ENCODE results near the gene LYRM2. TPM values are rescaled to one million over a fixed set of nuclear protein-coding genes. Genes with fewer than 3 reads are reported as not detected.

The LYRM2 gene
- total RNA-seq, 2 experiments from 2014 or later: 12.3 to 16.3 TPM

GRCh38 chr6:89682991-89683390 lies 44.4 kb upstream of the LYRM2 start:
- ChIA-PET POLR2A (interaction anchor here (0.7 kb wide), 1 partner anchor 710 kb away, joined by 3 read pairs; no protein-coding TSS in a partner anchor), CTCF (no interaction called here)
- no peaks in the 10 kb centered on the region for H3K9me3 Mint-ChIP-seq
- no peaks in the 10 kb centered on the region for H3K4me1 Mint-ChIP-seq (ENCODE audit: low read depth)
- Histone ChIP-seq H3K27ac (ENCODE audit: low read depth in 1 of 2, low read length in 2 of 2) (no peak overlapping the region), H3K9me3 (ENCODE audit: control insufficient read depth in 1 of 2, insufficient read depth in 1 of 2, low read length in 2 of 2) (no peaks in the 10 kb centered on the region), H3K4me3 (ENCODE audit: low read length) (no peak overlapping the region), H3K36me3 (ENCODE audit: insufficient read depth, low read length) (peaks cover 90% of the 10 kb centered on the region), H3K27me3 (ENCODE audit: control insufficient read depth in 1 of 2, insufficient read depth in 2 of 2, low read length in 2 of 2) (no peaks in the 10 kb centered on the region), H3K4me1 (ENCODE audit: insufficient read depth, low read length) (no peaks in the 10 kb centered on the region)
- no peak for ATAC-seq (ENCODE audit: poor library complexity)
- intact Hi-C loops (cut with DNase I, micrococcal nuclease): loop anchor here in 1 of 2 experiments (10.0 kb wide), 1 partner anchor 248 kb away; the partner anchor contains the start of gene ANKRD6
- H3K4me3 Mint-ChIP-seq: no peak overlapping the region
- TF ChIP-seq CTCF (IDR thresholded peaks at IDR 0.05): no peak
- DNase-seq: no peak
- H3K27ac Mint-ChIP-seq: no peak overlapping the region
- peaks cover 92% of the 10 kb centered on the region for H3K36me3 Mint-ChIP-seq (ENCODE audit: low read depth)
- no peaks in the 10 kb centered on the region for H3K27me3 Mint-ChIP-seq

GRCh38 chr6:89681983-89682564 lies 43.5 kb upstream of the LYRM2 start:
- CTCF ChIA-PET: no interaction called here

GRCh38 chr6:89680551-89680950 lies 42.0 kb upstream of the LYRM2 start:
- intact Hi-C loops (cut with DNase I, micrococcal nuclease): loop anchor here in 1 of 2 experiments (10.0 kb wide), 1 partner anchor 246 kb away; the partner anchor contains the start of gene ANKRD6
- H3K4me3 Mint-ChIP-seq: no peak overlapping the region
- no peak for DNase-seq
- ATAC-seq (ENCODE audit: poor library complexity): no peak
- no peaks in the 10 kb centered on the region for H3K4me1 Mint-ChIP-seq (ENCODE audit: low read depth)
- no peaks in the 10 kb centered on the region for H3K4me1 ChIP-seq (ENCODE audit: insufficient read depth, low read length)
- H3K36me3 Mint-ChIP-seq (ENCODE audit: low read depth): peaks cover 91% of the 10 kb centered on the region
- TF ChIP-seq CTCF (IDR thresholded peaks at IDR 0.05): no peak
- no peak overlapping the region for H3K27ac Mint-ChIP-seq
- no peaks in the 10 kb centered on the region for H3K27me3 Mint-ChIP-seq
- H3K4me3 ChIP-seq (ENCODE audit: low read length): no peak overlapping the region
- H3K9me3 ChIP-seq (ENCODE audit: control insufficient read depth in 1 of 2, insufficient read depth in 1 of 2, low read length in 2 of 2): no peaks in the 10 kb centered on the region
- H3K27me3 ChIP-seq (ENCODE audit: control insufficient read depth in 1 of 2, insufficient read depth in 2 of 2, low read length in 2 of 2): no peaks in the 10 kb centered on the region
- H3K36me3 ChIP-seq (ENCODE audit: insufficient read depth, low read length): peaks cover 89% of the 10 kb centered on the region
- no peak overlapping the region for H3K27ac ChIP-seq (ENCODE audit: low read depth in 1 of 2, low read length in 2 of 2)
- no peaks in the 10 kb centered on the region for H3K9me3 Mint-ChIP-seq
- ChIA-PET CTCF (no interaction called here), POLR2A (no interaction called here)

More at GRCh38 chr6:89681983-89682564, 43.5 kb upstream of the LYRM2 start:
- Mint-ChIP-seq H3K9me3 (no peaks in the 10 kb centered on the region), H3K4me3 (no peak overlapping the region), H3K4me1 (ENCODE audit: low read depth) (no peaks in the 10 kb centered on the region), H3K36me3 (ENCODE audit: low read depth) (peaks cover 91% of the 10 kb centered on the region), H3K27me3 (no peaks in the 10 kb centered on the region), H3K27ac (no peak overlapping the region)
- Histone ChIP-seq H3K27me3 (ENCODE audit: control insufficient read depth in 1 of 2, insufficient read depth in 2 of 2, low read length in 2 of 2) (no peaks in the 10 kb centered on the region), H3K9me3 (ENCODE audit: control insufficient read depth in 1 of 2, insufficient read depth in 1 of 2, low read length in 2 of 2) (no peaks in the 10 kb centered on the region), H3K4me1 (ENCODE audit: insufficient read depth, low read length) (no peaks in the 10 kb centered on the region), H3K4me3 (ENCODE audit: low read length) (no peak overlapping the region), H3K27ac (ENCODE audit: low read depth in 1 of 2, low read length in 2 of 2) (no peak overlapping the region), H3K36me3 (ENCODE audit: insufficient read depth, low read length) (peaks cover 89% of the 10 kb centered on the region)
- intact Hi-C loops (cut with DNase I, micrococcal nuclease): loop anchor here in 1 of 2 experiments (10.0 kb wide), 1 partner anchor 247 kb away; the partner anchor contains the start of gene ANKRD6
- DNase-seq: no peak
- POLR2A ChIA-PET: no interaction called here
- TF ChIP-seq CTCF (IDR thresholded peaks at IDR 0.05): no peak
- no peak for ATAC-seq (ENCODE audit: poor library complexity)
